Effector memory CD4-positive, alpha-beta T cell (primary cell): Measurements from ENCODE around the gene RPS6KA5.
"Not testable (repeated sequence)": the region's sequence is repeated elsewhere in the genome, so short reads cannot be mapped to it uniquely, and the experiment has no call there.

Experiments used
- DNase-seq, 3 donors: peaks; one replicate each; pipeline ENCODE4 v3.0.0-alpha.2; 2020
- H3K27ac ChIP-seq: 2 replicates; pipeline ENCODE4 v1.7.0; 2013; ENCODE audit warnings: mild to moderate bottlenecking, low read length, moderate library complexity; ENCODE audit not compliant: insufficient read depth, poor library complexity, severe bottlenecking
- H3K27me3 ChIP-seq: replicated peaks from 2 replicates; pipeline ENCODE4 v1.7.0; 2013; ENCODE audit warnings: mild to moderate bottlenecking, low read length; ENCODE audit not compliant: insufficient read depth, control insufficient read depth, poor library complexity, severe bottlenecking
- H3K36me3 ChIP-seq: 2 replicates; pipeline ENCODE4 v1.7.0; 2013; ENCODE audit warnings: mild to moderate bottlenecking, low read length, moderate library complexity; ENCODE audit not compliant: control insufficient read depth, insufficient read depth
- H3K4me1 ChIP-seq: 2 replicates; pipeline ENCODE4 v1.7.0; 2013; ENCODE audit warnings: low read length, mild to moderate bottlenecking; ENCODE audit not compliant: control insufficient read depth, insufficient read depth, poor library complexity, severe bottlenecking
- H3K4me3 ChIP-seq: 2 replicates; pipeline ENCODE4 v1.7.0; 2013; ENCODE audit warnings: low read length, low read depth, mild to moderate bottlenecking; ENCODE audit not compliant: insufficient read depth, poor library complexity, severe bottlenecking
- H3K9me3 ChIP-seq: 2 replicates; pipeline ENCODE4 v1.7.0; 2013; ENCODE audit warnings: mild to moderate bottlenecking, low read length, moderate library complexity; ENCODE audit not compliant: control insufficient read depth

Gene RPS6KA5

GRCh38 chr14:90831821-90832220 is 228.6 kb downstream of the RPS6KA5 start:
- no peaks in the 10 kb centered on the region for H3K27me3 ChIP-seq
- no peak for DNase-seq
- H3K9me3 ChIP-seq: no peaks in the 10 kb centered on the region
- H3K27ac ChIP-seq: no peak overlapping the region
- H3K4me3 ChIP-seq: no peak overlapping the region
- peaks cover 23% of the 10 kb centered on the region for H3K4me1 ChIP-seq
- H3K36me3 ChIP-seq: no peaks in the 10 kb centered on the region

- Histone ChIP-seq H3K4me1 (peaks cover 18% of the 10 kb centered on the region), H3K36me3 (no peaks in the 10 kb centered on the region), H3K27me3 (no peaks in the 10 kb centered on the region), H3K9me3 (no peaks in the 10 kb centered on the region), H3K4me3 (no peak overlapping the region), H3K27ac (no peak overlapping the region)
- DNase-seq: no peak
Measured at GRCh38 chr14:90830931-90831701, 229.3 kb downstream of the RPS6KA5 start.

- H3K4me3 ChIP-seq: no peak overlapping the region
- H3K27me3 ChIP-seq: no peaks in the 10 kb centered on the region
- peaks cover 16% of the 10 kb centered on the region for H3K4me1 ChIP-seq
- DNase-seq: no peak
- no peaks in the 10 kb centered on the region for H3K36me3 ChIP-seq
- no peak overlapping the region for H3K27ac ChIP-seq
- H3K9me3 ChIP-seq: no peaks in the 10 kb centered on the region
Measured at GRCh38 chr14:90829677-90830076, 230.8 kb downstream of the RPS6KA5 start.

- no peak for DNase-seq
- H3K4me3 ChIP-seq: peak overlapping the region; percentile 43
Measured at GRCh38 chr14:90828642-90829487, 231.6 kb downstream of the RPS6KA5 start.

GRCh38 chr14:90827919-90828610 is 232.4 kb downstream of the RPS6KA5 start:
- Histone ChIP-seq H3K4me3 (peak overlapping the region; percentile 43), H3K27ac (peak overlapping the region; percentile 61), H3K27me3 (no peaks in the 10 kb centered on the region), H3K36me3 (no peaks in the 10 kb centered on the region), H3K9me3 (no peaks in the 10 kb centered on the region), H3K4me1 (peaks cover 16% of the 10 kb centered on the region)
- DNase-seq: peak; percentile 82 to 88 (median 85)

More at GRCh38 chr14:90828642-90829487, 231.6 kb downstream of the RPS6KA5 start:
- peak overlapping the region; percentile 61 for H3K27ac ChIP-seq
- H3K27me3 ChIP-seq: no peaks in the 10 kb centered on the region
- H3K4me1 ChIP-seq: peaks cover 16% of the 10 kb centered on the region
- H3K36me3 ChIP-seq: no peaks in the 10 kb centered on the region
- H3K9me3 ChIP-seq: no peaks in the 10 kb centered on the region

GRCh38 chr14:90823542-90823941 is 236.9 kb downstream of the RPS6KA5 start:
- H3K27ac ChIP-seq, H3K36me3 ChIP-seq, H3K27me3 ChIP-seq, H3K9me3 ChIP-seq, H3K4me3 ChIP-seq, DNase-seq: not testable (repeated sequence)
- H3K4me1 ChIP-seq: peaks cover 15% of the 10 kb centered on the region

- no peak overlapping the region for H3K27ac ChIP-seq
- H3K4me3 ChIP-seq: no peak overlapping the region
- H3K4me1 ChIP-seq: peaks cover 6% of the 10 kb centered on the region
- H3K27me3 ChIP-seq: no peaks in the 10 kb centered on the region
- no peaks in the 10 kb centered on the region for H3K36me3 ChIP-seq
- H3K9me3 ChIP-seq: no peaks in the 10 kb centered on the region
- DNase-seq: peak; percentile 45 to 69 (median 52)
Measured at GRCh38 chr14:90820958-90821357, 239.5 kb downstream of the RPS6KA5 start.

- DNase-seq: no peak
- Histone ChIP-seq H3K36me3 (no peaks in the 10 kb centered on the region), H3K27me3 (no peaks in the 10 kb centered on the region), H3K4me1 (peaks cover 6% of the 10 kb centered on the region), H3K9me3 (no peaks in the 10 kb centered on the region), H3K27ac (no peak overlapping the region), H3K4me3 (no peak overlapping the region)
Measured at GRCh38 chr14:90819734-90820393, 240.6 kb downstream of the RPS6KA5 start.

- no peak for DNase-seq
- no peaks in the 10 kb centered on the region for H3K9me3 ChIP-seq
- peaks cover 6% of the 10 kb centered on the region for H3K4me1 ChIP-seq
- no peak overlapping the region for H3K27ac ChIP-seq
- H3K36me3 ChIP-seq: no peaks in the 10 kb centered on the region
- H3K4me3 ChIP-seq: no peak overlapping the region
- no peaks in the 10 kb centered on the region for H3K27me3 ChIP-seq
Measured at GRCh38 chr14:90818715-90819114, 241.7 kb downstream of the RPS6KA5 start.
